Neuronal stem cell (in vitro differentiated cells): Measurements from ENCODE around the gene KPNA4.

Experiments used
- DNase-seq: peaks from one replicate; pipeline ENCODE4 v3.0.0-alpha.2; 2013; ENCODE audit warnings: low spot score
- H2AFZ ChIP-seq: one replicate; pipeline ENCODE4 v1.6.1; 2013; ENCODE audit warnings: mild to moderate bottlenecking, low read length, inconsistent platforms
- H2AK5ac ChIP-seq: 2 replicates; pipeline ENCODE4 v1.6.1; 2013; ENCODE audit warnings: low read depth, mild to moderate bottlenecking, inconsistent platforms, low read length, moderate library complexity, mixed read lengths
- H2BK120ac ChIP-seq: 2 replicates; pipeline ENCODE4 v1.6.1; 2013; ENCODE audit warnings: low read depth, mild to moderate bottlenecking, inconsistent platforms, low read length, moderate library complexity, mixed read lengths
- H2BK12ac ChIP-seq: one replicate; pipeline ENCODE4 v1.6.1; 2013; ENCODE audit warnings: low read length, inconsistent platforms
- H2BK15ac ChIP-seq: 2 replicates; pipeline ENCODE4 v1.6.1; 2013; ENCODE audit warnings: mild to moderate bottlenecking, low read length, inconsistent platforms, mixed read lengths
- H2BK5ac ChIP-seq: one replicate; pipeline ENCODE4 v1.6.1; 2013; ENCODE audit warnings: inconsistent platforms, mild to moderate bottlenecking, low read length, moderate library complexity
- H3K14ac ChIP-seq: one replicate; pipeline ENCODE4 v1.6.1; 2013; ENCODE audit warnings: low read length, inconsistent platforms
- H3K18ac ChIP-seq: 2 replicates; pipeline ENCODE4 v1.6.1; 2013; ENCODE audit warnings: low read length, inconsistent platforms
- H3K23ac ChIP-seq: 2 replicates; pipeline ENCODE4 v1.6.1; 2013; ENCODE audit warnings: low read depth, mild to moderate bottlenecking, mixed read lengths, low read length, inconsistent platforms; ENCODE audit not compliant: poor library complexity
- H3K27ac ChIP-seq: replicated peaks from 3 replicates; pipeline ENCODE4 v1.5.1; 2013; ENCODE audit warnings: low read length, inconsistent platforms
- H3K27me3 ChIP-seq, 3 experiments: 2 replicates each; pipeline ENCODE4 v1.6.1; 2013; ENCODE audit warnings: low read length in 3 of 3, mild to moderate bottlenecking in 2 of 3, inconsistent platforms in 1 of 3, low read depth in 1 of 3, mixed read lengths in 1 of 3, moderate library complexity in 1 of 3; ENCODE audit not compliant: control insufficient read depth in 3 of 3, insufficient read depth in 3 of 3
- H3K36me3 ChIP-seq, 2 donors: replicated peaks in 1 of 2; 2 replicates each; pipeline ENCODE4 v1.6.1; 2013; ENCODE audit warnings: low read length in 2 of 2; ENCODE audit not compliant: control insufficient read depth in 2 of 2, insufficient read depth in 2 of 2
- H3K4ac ChIP-seq: 2 replicates; pipeline ENCODE4 v1.6.1; 2013; ENCODE audit warnings: inconsistent platforms, mild to moderate bottlenecking, low read length, moderate library complexity
- H3K4me1 ChIP-seq, 2 donors: 1 replicate in 1 of 2; 2 replicates in 1 of 2; pipeline ENCODE4 v1.6.1; 2013; ENCODE audit warnings: low read length in 2 of 2, low read depth in 1 of 2; ENCODE audit not compliant: control insufficient read depth in 2 of 2, insufficient read depth in 1 of 2
- H3K4me2 ChIP-seq: one replicate; pipeline ENCODE4 v1.6.1; 2013; ENCODE audit warnings: mild to moderate bottlenecking, low read length, inconsistent platforms; ENCODE audit not compliant: insufficient read depth, poor library complexity, severe bottlenecking
- H3K4me3 ChIP-seq, 2 donors: 2 replicates each; pipeline ENCODE4 v1.5.1; 2013; ENCODE audit warnings: low read length in 2 of 2, mild to moderate bottlenecking in 2 of 2, inconsistent platforms in 1 of 2, moderate library complexity in 1 of 2
- H3K79me1 ChIP-seq: one replicate; pipeline ENCODE4 v1.6.1; 2013; ENCODE audit warnings: low read depth, mild to moderate bottlenecking, inconsistent platforms, low read length, moderate library complexity
- H3K9ac ChIP-seq: one replicate; pipeline ENCODE4 v1.6.1; 2013; ENCODE audit warnings: mild to moderate bottlenecking, low read depth, low read length, inconsistent platforms; ENCODE audit not compliant: poor library complexity
- H3K9me3 ChIP-seq, 2 donors: replicated peaks in 1 of 2; 2 replicates each; pipeline versions ENCODE3 to v1.6.1; 2013; ENCODE audit warnings: low read length in 2 of 2, mild to moderate bottlenecking in 2 of 2, inconsistent platforms in 1 of 2, low read depth in 1 of 2, mixed read lengths in 1 of 2, moderate library complexity in 1 of 2; ENCODE audit not compliant: control insufficient read depth in 2 of 2, insufficient read depth in 1 of 2
- H4K8ac ChIP-seq: one replicate; pipeline ENCODE4 v1.6.1; 2013; ENCODE audit warnings: low read depth, mild to moderate bottlenecking, inconsistent platforms, low read length, moderate library complexity
- H4K91ac ChIP-seq: one replicate; pipeline ENCODE4 v1.6.1; 2013; ENCODE audit warnings: low read length, low read depth, mild to moderate bottlenecking, inconsistent platforms; ENCODE audit not compliant: poor library complexity
- WGBS, 2 donors: extraction: QIAGEN DNeasy Blood & Tissue Kit; methylation state at CpG; one replicate each; pipeline ENCODE4 v1.1.7; 2013; ENCODE audit warnings: missing lambda C conversion rate in 2 of 2, mixed read lengths in 1 of 2; ENCODE audit not compliant: insufficient read length in 2 of 2, insufficient replicate concordance in 1 of 2; ENCODE audit errors: extremely low coverage in 2 of 2; 5-methylcytosine and 5-hydroxymethylcytosine counted together

Gene KPNA4

GRCh38 chr3:160481856-160482255, 83.5 kb downstream of the KPNA4 start:
- Histone ChIP-seq H3K27me3 (no peaks in the 10 kb centered on the region), H3K18ac (no peak overlapping the region), H3K9ac (no peak overlapping the region), H3K79me1 (no peaks in the 10 kb centered on the region), H2BK12ac (no peak overlapping the region), H3K9me3 (no peaks in the 10 kb centered on the region), H2AFZ (no peak overlapping the region), H2BK15ac (no peak overlapping the region), H3K14ac (no peak overlapping the region), H3K27ac (no peak overlapping the region), H3K4me2 (no peak overlapping the region), H3K4ac (no peak overlapping the region), H2BK120ac (no peak overlapping the region), H3K4me1 (no peaks in the 10 kb centered on the region), H2BK5ac (no peak overlapping the region), H3K4me3 (no peak overlapping the region), H3K36me3 (no peaks in the 10 kb centered on the region), H3K23ac (no peak overlapping the region), H2AK5ac (no peak overlapping the region), H4K8ac (no peak overlapping the region), H4K91ac (no peak overlapping the region)
- no CpG with 5 or more reads among the region's 6 CpGs for WGBS, 2 donors
- no peak for DNase-seq

- Histone ChIP-seq H3K9ac (no peak overlapping the region), H2AFZ (no peak overlapping the region), H3K4me2 (no peak overlapping the region), H3K18ac (no peak overlapping the region), H3K23ac (no peak overlapping the region), H3K27ac (no peak overlapping the region), H4K8ac (no peak overlapping the region), H2BK5ac (no peak overlapping the region), H2BK12ac (no peak overlapping the region), H3K36me3 (no peaks in the 10 kb centered on the region), H3K4me3 (no peak overlapping the region), H3K27me3 (no peaks in the 10 kb centered on the region), H2BK15ac (no peak overlapping the region), H2BK120ac (no peak overlapping the region), H3K4me1 (no peaks in the 10 kb centered on the region), H3K4ac (no peak overlapping the region), H2AK5ac (no peak overlapping the region), H4K91ac (no peak overlapping the region), H3K14ac (no peak overlapping the region), H3K9me3 (no peaks in the 10 kb centered on the region), H3K79me1 (no peaks in the 10 kb centered on the region)
- WGBS, 2 donors: no CpG with 5 or more reads among the region's 5 CpGs
- no peak for DNase-seq
Measured at GRCh38 chr3:160480931-160481330, 84.4 kb downstream of the KPNA4 start.

- Histone ChIP-seq H2BK5ac (no peak overlapping the region), H2AK5ac (no peak overlapping the region), H3K18ac (no peak overlapping the region), H3K27ac (no peak overlapping the region), H2BK120ac (no peak overlapping the region), H2AFZ (no peak overlapping the region), H2BK12ac (no peak overlapping the region), H3K9me3 (no peaks in the 10 kb centered on the region), H3K27me3 (no peaks in the 10 kb centered on the region), H3K4me1 (no peaks in the 10 kb centered on the region), H4K8ac (no peak overlapping the region), H3K36me3 (no peaks in the 10 kb centered on the region), H3K4me2 (no peak overlapping the region), H3K4ac (no peak overlapping the region), H2BK15ac (no peak overlapping the region), H3K79me1 (no peaks in the 10 kb centered on the region), H4K91ac (no peak overlapping the region), H3K14ac (no peak overlapping the region), H3K23ac (no peak overlapping the region), H3K4me3 (no peak overlapping the region), H3K9ac (no peak overlapping the region)
- DNase-seq: no peak
- no CpG with 5 or more reads among the region's 10 CpGs for WGBS, 2 donors
Measured at GRCh38 chr3:160479376-160479775, 86.0 kb downstream of the KPNA4 start.

GRCh38 chr3:160478338-160478737, 87.0 kb downstream of the KPNA4 start:
- Histone ChIP-seq H2BK15ac (no peak overlapping the region), H2AK5ac (no peak overlapping the region), H2BK5ac (no peak overlapping the region), H3K23ac (no peak overlapping the region), H3K18ac (no peak overlapping the region), H2BK120ac (no peak overlapping the region), H3K4ac (no peak overlapping the region), H3K36me3 (no peaks in the 10 kb centered on the region), H3K9ac (no peak overlapping the region), H2BK12ac (no peak overlapping the region), H3K4me3 (no peak overlapping the region), H3K4me1 (no peaks in the 10 kb centered on the region), H4K8ac (no peak overlapping the region), H3K27ac (no peak overlapping the region), H3K9me3 (no peaks in the 10 kb centered on the region), H4K91ac (no peak overlapping the region), H3K27me3 (no peaks in the 10 kb centered on the region), H2AFZ (no peak overlapping the region), H3K79me1 (no peaks in the 10 kb centered on the region), H3K4me2 (no peak overlapping the region), H3K14ac (no peak overlapping the region)
- no CpG with 5 or more reads among the region's 5 CpGs for WGBS, 2 donors
- no peak for DNase-seq
